Tibial nerve (tissue), 4 donors: ENCODE data around the gene ITGAD. TPM values are rescaled to one million over a fixed set of nuclear protein-coding genes. Genes with fewer than 3 reads are reported as not detected.

Experiments
- DNase-seq, 2 donors: peaks; one replicate each; pipeline ENCODE4 v3.0.0-alpha.2; 2019; ENCODE audit warnings: low spot score in 2 of 2
- H3K27ac ChIP-seq, 4 donors: fragments of 200-600 bp; sonication (generic) in 3 of 4; one replicate each; pipeline ENCODE4 v1.5.1; 2017 to 2019; ENCODE audit warnings: mild to moderate bottlenecking in 1 of 4
- H3K27me3 ChIP-seq, 2 donors: fragments of 200-600 bp; sonication (generic) in 1 of 2; one replicate each; pipeline versions ENCODE4 v1.5.1 to v1.6.0; 2017 to 2019
- H3K36me3 ChIP-seq, 3 donors: fragments of 200-600 bp; sonication (generic); one replicate each; pipeline ENCODE4 v1.5.1; 2018 to 2019
- H3K4me1 ChIP-seq, 4 donors: fragments of 200-600 bp; sonication (generic) in 3 of 4; one replicate each; pipeline ENCODE4 v1.5.1; 2017 to 2019
- H3K4me3 ChIP-seq, 4 donors: fragments of 200-600 bp; sonication (generic) in 3 of 4; one replicate each; pipeline ENCODE4 v1.5.1; 2017 to 2019; ENCODE audit warnings: mild to moderate bottlenecking in 1 of 4, moderate library complexity in 1 of 4
- H3K9me3 ChIP-seq, 4 donors: fragments of 200-600 bp; sonication (generic) in 3 of 4; one replicate each; pipeline ENCODE4 v1.5.1; 2017 to 2019
- CTCF ChIP-seq, 5 experiments: fragments of 200-600 bp in 3 of 5; fragments of 450-650 bp in 2 of 5; sonication (generic) in 3 of 5; IDR thresholded peaks; one replicate each; pipeline ENCODE4 v1.5.1; 2016 to 2019; ENCODE audit warnings: antibody characterized with exemption in 5 of 5, mild to moderate bottlenecking in 3 of 5, moderate library complexity in 2 of 5
- EP300 ChIP-seq, 2 donors: sonication (generic); formaldehyde crosslinking; IDR thresholded peaks; one replicate each; pipeline ENCODE4 v1.6.1; 2017; ENCODE audit warnings: antibody characterized with exemption in 2 of 2, mild to moderate bottlenecking in 1 of 2
- POLR2A ChIP-seq, 2 donors: fragments of 450-650 bp; IDR thresholded peaks; one replicate each; pipeline ENCODE4 v1.6.1; 2017; ENCODE audit warnings: antibody characterized with exemption in 2 of 2, mild to moderate bottlenecking in 2 of 2, moderate library complexity in 2 of 2
- WGBS, 2 donors: methylation state at CpG; one replicate each; pipeline ENCODE4 v1.1.5; 2018; 5-methylcytosine and 5-hydroxymethylcytosine counted together
- total RNA-seq, 4 donors: library from RNA; depleted of rRNA; stranded (reverse); fragments of >200 nt; gene quantifications; one replicate each; pipeline ENCODE4 v1.1.0, GENCODE V29; 2016

Gene ITGAD
- total RNA-seq, 4 donors from 2014 or later: under 0.01 to 0.22 TPM; not detected in 2

- Histone ChIP-seq H3K4me1 (peaks cover 0 to 57% (median 37%) of the 10 kb centered on the region in 4 donors), H3K27me3 (no peaks in the 10 kb centered on the region), H3K36me3 (peaks cover 0 to 5% (median 0%) of the 10 kb centered on the region in 3 donors), H3K9me3 (no peaks in the 10 kb centered on the region), H3K4me3 (no peak overlapping the region), H3K27ac (peak overlapping the region in 3 of 4 donors; percentile 55 to 78 (median 61))
- DNase-seq: no peak
- 46 to 49% methylated on average over 11 of the region's 11 CpGs for WGBS, 2 donors
- no peak for TF ChIP-seq EP300 (IDR thresholded peaks at IDR 0.05)
- peak in 4 of 5 experiments; percentile 19 to 49 (median 36) for TF ChIP-seq CTCF (IDR thresholded peaks at IDR 0.05)
These were observed 58.7 kb downstream of the ITGAD start for GRCh38 chr16:31451681-31452351.

- TF ChIP-seq POLR2A (IDR thresholded peaks at IDR 0.05) (no peak), EP300 (IDR thresholded peaks at IDR 0.05) (peak in 1 of 2 donors; percentile 6), CTCF (IDR thresholded peaks at IDR 0.05) (no peak)
- no peak for DNase-seq
These were observed 59.5 kb downstream of the ITGAD start for GRCh38 chr16:31452631-31453106.

GRCh38 chr16:31453255-31454204 lies 60.4 kb downstream of the ITGAD start:
- Histone ChIP-seq H3K4me1 (peaks cover 0 to 74% (median 49%) of the 10 kb centered on the region in 4 donors), H3K9me3 (no peaks in the 10 kb centered on the region), H3K36me3 (peaks cover 0 to 9% (median 0%) of the 10 kb centered on the region in 3 donors), H3K27ac (peak overlapping the region; percentile 0 to 78 (median 64)), H3K27me3 (no peaks in the 10 kb centered on the region), H3K4me3 (no peak overlapping the region)
- no peak for DNase-seq
- 41 to 43% methylated on average over 18 to 20 of the region's 20 CpGs for WGBS, 2 donors
- TF ChIP-seq CTCF (IDR thresholded peaks at IDR 0.05) (no peak), POLR2A (IDR thresholded peaks at IDR 0.05) (no peak), EP300 (IDR thresholded peaks at IDR 0.05) (no peak)

More at GRCh38 chr16:31452631-31453106, 59.5 kb downstream of the ITGAD start:
- Histone ChIP-seq H3K27me3 (no peaks in the 10 kb centered on the region), H3K36me3 (peaks cover 0 to 9% (median 0%) of the 10 kb centered on the region in 3 donors), H3K27ac (peak overlapping the region in 3 of 4 donors; percentile 61 to 78 (median 66)), H3K4me3 (no peak overlapping the region), H3K9me3 (no peaks in the 10 kb centered on the region), H3K4me1 (peaks cover 0 to 66% (median 45%) of the 10 kb centered on the region in 4 donors)
- WGBS, 2 donors: 37 to 44% methylated on average over 3 of the region's 3 CpGs

GRCh38 chr16:31455601-31456314 lies 62.6 kb downstream of the ITGAD start:
- 69 to 73% methylated on average over 17 of the region's 17 CpGs for WGBS, 2 donors
- no peak overlapping the region for H3K4me3 ChIP-seq
- H3K27me3 ChIP-seq: no peaks in the 10 kb centered on the region
- DNase-seq: no peak
- H3K4me1 ChIP-seq: peaks cover 0 to 83% (median 52%) of the 10 kb centered on the region in 4 donors
- H3K9me3 ChIP-seq: no peaks in the 10 kb centered on the region
- peaks cover 0 to 9% (median 0%) of the 10 kb centered on the region in 3 donors for H3K36me3 ChIP-seq
- no peak overlapping the region for H3K27ac ChIP-seq
- TF ChIP-seq EP300 (IDR thresholded peaks at IDR 0.05) (no peak), CTCF (IDR thresholded peaks at IDR 0.05) (peak in 2 of 5 experiments; percentile 4 to 9)
